IMR-90 (cell line): ENCODE data around the gene FOSL2. TPM values are rescaled to one million over a fixed set of nuclear protein-coding genes. Genes with fewer than 3 reads are reported as not detected.

ENCODE experiments used
- ATAC-seq: fragments of 200-7000 bp; cut with Tn5 transposase; 2 replicates; pipeline ENCODE4 v1.9.1; 2020; ENCODE audit warnings: low read depth, mild to moderate bottlenecking, moderate library complexity
- BruUV-seq: library from RNA; stranded (reverse); fragments of 400-500 nt; replicated peaks from 2 replicates; lab custom pipeline; 2021; lab: Mats Ljungman, UMichigan
- CTCF ChIA-PET: fragments of 300-600 bp; formaldehyde crosslinking; extraction: SDS; loops from one replicate; lab custom pipeline; 2021; ENCODE audit warnings: antibody characterized with exemption; lab: Yijun Ruan, JAX
- POLR2A ChIA-PET: fragments of 300-600 bp; sonication (Branson Sonifier 250); formaldehyde crosslinking; loops from one replicate; lab custom pipeline; 2022; ENCODE audit warnings: antibody characterized with exemption; ENCODE audit not compliant: unreplicated experiment; lab: Charles Lee
- DNase-seq: peaks from one replicate; pipeline ENCODE4 v3.0.0; 2013
- H2AFZ ChIP-seq: replicated peaks from 2 replicates; pipeline ENCODE3; 2013; ENCODE audit warnings: low read length, mild to moderate bottlenecking; ENCODE audit not compliant: poor library complexity
- H2AK5ac ChIP-seq: 2 replicates; pipeline ENCODE4 v1.6.1; 2013; ENCODE audit warnings: low read depth, low read length, inconsistent platforms
- H2AK9ac ChIP-seq: replicated peaks from 2 replicates; pipeline ENCODE3; 2013; ENCODE audit warnings: mild to moderate bottlenecking, low read depth, low read length, moderate library complexity; ENCODE audit not compliant: poor library complexity
- H2BK120ac ChIP-seq: 2 replicates; pipeline ENCODE4 v1.6.1; 2013; ENCODE audit warnings: low read depth, low read length, inconsistent platforms
- H2BK15ac ChIP-seq: 3 replicates; pipeline ENCODE4 v1.6.1; 2013; ENCODE audit warnings: low read depth, low read length, inconsistent platforms
- H2BK20ac ChIP-seq: 2 replicates; pipeline ENCODE4 v1.6.1; 2013; ENCODE audit warnings: low read depth, mild to moderate bottlenecking, inconsistent platforms, low read length, moderate library complexity
- H2BK5ac ChIP-seq: 2 replicates; pipeline ENCODE4 v1.6.1; 2013; ENCODE audit warnings: mild to moderate bottlenecking, low read depth, low read length, inconsistent platforms; ENCODE audit not compliant: poor library complexity, severe bottlenecking
- H3K14ac ChIP-seq: replicated peaks from 2 replicates; pipeline ENCODE4 v1.6.1; 2013; ENCODE audit warnings: low read depth, low read length, inconsistent platforms
- H3K18ac ChIP-seq: 2 replicates; pipeline ENCODE4 v1.6.1; 2013; ENCODE audit warnings: low read depth, low read length, control low read depth
- H3K23ac ChIP-seq: 2 replicates; pipeline ENCODE4 v1.6.1; 2013; ENCODE audit warnings: low read depth, low read length, inconsistent platforms
- H3K27ac ChIP-seq: 2 replicates; pipeline ENCODE4 v1.5.1; 2013; ENCODE audit warnings: mild to moderate bottlenecking, control low read depth, low read length; ENCODE audit not compliant: insufficient read depth
- H3K27me3 ChIP-seq: 2 replicates; pipeline ENCODE4 v1.6.1; 2013; ENCODE audit warnings: low read length; ENCODE audit not compliant: control insufficient read depth, insufficient read depth
- H3K36me3 ChIP-seq: 2 replicates; pipeline ENCODE4 v1.6.1; 2013; ENCODE audit warnings: low read length, mixed read lengths; ENCODE audit not compliant: control insufficient read depth, insufficient read depth
- H3K4ac ChIP-seq: 2 replicates; pipeline ENCODE4 v1.6.1; 2013; ENCODE audit warnings: low read depth, low read length, inconsistent platforms
- H3K4me1 ChIP-seq: 2 replicates; pipeline ENCODE4 v1.6.1; 2013; ENCODE audit warnings: low read length, mixed read lengths; ENCODE audit not compliant: control insufficient read depth, insufficient read depth
- H3K4me2 ChIP-seq: 2 replicates; pipeline ENCODE4 v1.6.1; 2013; ENCODE audit warnings: low read depth, mild to moderate bottlenecking, control low read depth, low read length, moderate library complexity
- H3K4me3 ChIP-seq: 2 replicates; pipeline ENCODE4 v1.5.1; 2013; ENCODE audit warnings: low read depth, mild to moderate bottlenecking, control low read depth, low read length, moderate library complexity; ENCODE audit not compliant: insufficient read depth
- H3K56ac ChIP-seq: 2 replicates; pipeline ENCODE4 v1.6.1; 2013; ENCODE audit warnings: low read length, inconsistent platforms; ENCODE audit not compliant: insufficient read depth; ENCODE audit errors: extremely low read depth
- H3K79me1 ChIP-seq, 2 experiments: 2 replicates each; pipeline ENCODE4 v1.6.1; 2013; ENCODE audit warnings: low read length in 2 of 2, inconsistent platforms in 1 of 2, low read depth in 1 of 2
- H3K9ac ChIP-seq: 2 replicates; pipeline ENCODE4 v1.6.1; 2013; ENCODE audit warnings: low read depth, low read length, control low read depth
- H3K9me1 ChIP-seq: 2 replicates; pipeline ENCODE4 v1.6.1; 2013; ENCODE audit warnings: low read length, inconsistent platforms; ENCODE audit not compliant: insufficient read depth
- H3K9me3 ChIP-seq: 2 replicates; pipeline ENCODE4 v1.6.1; 2013; ENCODE audit warnings: low read length; ENCODE audit not compliant: control insufficient read depth, insufficient read depth
- H4K20me1 ChIP-seq: 2 replicates; pipeline ENCODE4 v1.6.1; 2013; ENCODE audit warnings: low read length, inconsistent platforms; ENCODE audit not compliant: insufficient read depth
- H4K5ac ChIP-seq: 2 replicates; pipeline ENCODE4 v1.6.1; 2013; ENCODE audit warnings: mild to moderate bottlenecking, low read depth, low read length, control low read depth
- H4K8ac ChIP-seq, 2 experiments: 2 replicates each; pipeline ENCODE4 v1.6.1; 2013; ENCODE audit warnings: low read depth in 2 of 2, low read length in 2 of 2, control low read depth in 1 of 2, inconsistent platforms in 1 of 2
- H4K91ac ChIP-seq: 2 replicates; pipeline ENCODE4 v1.6.1; 2013; ENCODE audit warnings: low read depth, low read length, inconsistent platforms; ENCODE audit not compliant: insufficient read depth
- CEBPB ChIP-seq: IDR thresholded peaks from 2 replicates; pipeline ENCODE4 v1.6.1; 2012; ENCODE audit warnings: low read depth, low read length, improper control_type of control experiment
- MAFK ChIP-seq: IDR thresholded peaks from 2 replicates; pipeline ENCODE4 v1.6.1; 2012; ENCODE audit warnings: low read depth, low read length, improper control_type of control experiment
- RAD21 ChIP-seq: IDR thresholded peaks from 2 replicates; pipeline ENCODE4 v1.6.1; 2012; ENCODE audit warnings: low read length, improper control_type of control experiment
- RFX5 ChIP-seq: IDR thresholded peaks from 2 replicates; pipeline ENCODE4 v1.8.0; 2012; ENCODE audit warnings: low read depth, mild to moderate bottlenecking, low read length, moderate library complexity
- SMC3 ChIP-seq: fragments of 150-350 bp; IDR thresholded peaks from 2 replicates; pipeline ENCODE4 v1.6.1; 2016; ENCODE audit warnings: low read depth, mild to moderate bottlenecking, antibody characterized with exemption, low read length, moderate library complexity
- WGBS, 2 experiments: methylation state at CpG; one replicate each; pipeline versions ENCODE4 v1.1.5 to v1.1.7; 2013; ENCODE audit warnings: missing lambda C conversion rate in 2 of 2; ENCODE audit not compliant: insufficient read length in 1 of 2; ENCODE audit errors: extremely low coverage in 2 of 2; 5-methylcytosine and 5-hydroxymethylcytosine counted together
- dilution Hi-C: fragments of 300-500 bp; cut with HindIII; formaldehyde crosslinking; loops from one replicate; pipeline ENCODE4 v1.14.3; 2018; ENCODE audit warnings: low sequenced_read_pairs; ENCODE audit not compliant: unreplicated experiment
- in situ Hi-C: fragments of 300-500 bp; cut with MboI; formaldehyde crosslinking; loops from 3 replicates; pipeline ENCODE4 v1.14.3; 2019; ENCODE audit warnings: low sequenced_read_pairs, inconsistent platforms, mixed read lengths
- intact Hi-C: fragments of 100-400 bp; cut with micrococcal nuclease; formaldehyde crosslinking; loops from 2 replicates; pipeline ENCODE4 v1.10.0; 2022
- polyA plus RNA-seq, 3 experiments: library from polyadenylated mRNA; depleted of rRNA; stranded (reverse); fragments of >200 nt; gene quantifications; 2 replicates each; pipeline ENCODE4 v1.2.3, GENCODE V29; 2012; ENCODE audit warnings: low replicate concordance in 1 of 3
- total RNA-seq: library from RNA; depleted of rRNA; stranded (reverse); fragments of >200 nt; gene quantifications from 2 replicates; pipeline ENCODE4 v1.2.3, GENCODE V29; 2012

The FOSL2 gene
- total and polyA plus RNA-seq, 2 of the 4 experiments (the other 2 are of a cell fraction), result 31.4 to 46.3 TPM

DNA sequence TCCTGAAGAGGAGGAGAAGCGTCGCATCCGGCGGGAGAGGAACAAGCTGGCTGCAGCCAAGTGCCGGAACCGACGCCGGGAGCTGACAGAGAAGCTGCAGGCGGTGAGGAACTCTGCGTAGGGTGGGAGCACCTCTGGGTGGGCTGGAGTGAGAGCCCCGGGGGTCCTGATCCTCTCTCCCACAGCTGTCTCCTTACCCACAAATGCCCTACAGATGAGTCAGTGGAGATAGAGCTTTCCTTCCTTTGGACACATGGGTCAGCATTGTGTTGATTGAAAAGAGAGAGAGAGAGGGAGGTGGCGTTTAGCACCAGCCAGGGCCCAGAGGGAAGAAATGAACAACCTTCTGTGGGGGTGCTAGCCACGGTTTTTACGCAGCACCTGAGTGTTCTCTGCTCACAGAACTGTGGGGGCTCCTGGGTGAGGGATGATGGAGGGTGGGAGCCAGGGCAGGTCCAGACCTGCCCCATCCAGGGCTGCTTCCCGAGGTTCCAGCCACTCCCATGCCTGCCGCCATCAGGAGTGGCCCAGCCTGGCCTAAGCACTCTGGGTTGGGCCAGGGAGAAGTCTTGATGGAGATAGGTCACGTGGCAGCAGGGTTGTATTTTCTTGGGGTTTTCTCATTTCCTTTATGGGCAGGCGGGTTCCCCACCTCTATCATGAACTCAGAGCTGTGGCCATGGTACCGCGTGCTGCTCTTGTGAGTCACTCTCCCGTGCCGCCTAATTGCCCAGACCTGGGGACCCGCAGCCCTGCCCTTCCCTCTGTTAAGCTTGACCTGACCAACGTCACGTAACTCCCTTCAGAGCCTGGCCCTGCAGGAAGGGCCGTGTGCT, 16.3 kb downstream of the FOSL2 start (continued):
- TF ChIP-seq RAD21 (no peak), RFX5 (no peak), CEBPB (no peak)

DNA sequence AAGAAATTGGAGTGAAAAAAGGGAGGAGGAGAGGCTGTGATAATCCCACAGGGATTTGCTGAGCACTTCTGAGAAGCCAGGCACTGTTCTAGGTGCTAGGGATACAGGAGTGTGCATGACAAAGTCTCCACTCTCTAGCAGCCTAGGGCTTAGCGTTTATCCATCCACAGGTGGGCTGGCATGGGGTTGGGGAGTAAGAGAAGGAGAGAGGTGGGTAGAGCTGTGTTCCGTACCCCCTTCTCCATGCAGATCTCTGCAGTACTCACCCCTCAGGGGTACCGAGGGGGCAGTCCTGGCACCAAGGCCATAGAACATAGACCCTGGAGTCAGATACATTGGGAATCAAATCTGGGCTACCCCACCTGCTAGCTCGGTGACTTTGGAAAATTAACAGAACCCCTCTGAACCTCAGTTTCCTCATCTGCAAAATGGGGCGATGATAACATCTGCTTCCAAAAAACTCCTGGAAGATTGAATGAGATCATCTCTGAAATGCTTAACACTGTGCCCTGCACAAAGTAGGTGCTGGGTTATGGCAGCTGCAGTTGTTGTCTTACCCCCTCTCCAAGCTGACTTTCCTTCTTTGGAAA, 18.6 kb downstream of the FOSL2 start:
- WGBS, 2 experiments, result 100% methylated on average over 1 of the region's 5 CpGs; no CpG with 5 or more reads in 1 of the 2 experiments
- Histone ChIP-seq H3K27me3 (no peaks in the 10 kb centered on the region), H4K91ac (no peak overlapping the region), H3K14ac (no peak overlapping the region), H3K23ac (no peak overlapping the region), H4K8ac (no peak overlapping the region), H3K9me1 (peaks cover 33% of the 10 kb centered on the region), H2AK5ac (no peak overlapping the region), H2AK9ac (no peak overlapping the region), H3K4me3 (no peak overlapping the region), H3K9me3 (no peaks in the 10 kb centered on the region), H2AFZ (no peak overlapping the region), H4K20me1 (peaks cover 97% of the 10 kb centered on the region), H3K36me3 (peaks cover 96% of the 10 kb centered on the region), H3K4me2 (no peak overlapping the region), H3K27ac (no peak overlapping the region), H2BK15ac (no peak overlapping the region), H4K5ac (no peak overlapping the region), H2BK5ac (no peak overlapping the region), H3K56ac (no peak overlapping the region), H2BK20ac (no peak overlapping the region), H2BK120ac (no peak overlapping the region), H3K79me1 (peaks cover 54 to 97% of the 10 kb centered on the region in 2 experiments), H3K18ac (no peak overlapping the region), H3K4me1 (peaks cover 33% of the 10 kb centered on the region), H3K9ac (no peak overlapping the region), H3K4ac (no peak overlapping the region)
- CTCF ChIA-PET, result no interaction called here
- POLR2A ChIA-PET, result no interaction called here
- DNase-seq (no peak), ATAC-seq (no peak)
- intact Hi-C loops, result no loop called here
- dilution Hi-C loops, result no loop called here
- in situ Hi-C loops, result no loop called here
- no TSS peak for BruUV-seq
- TF ChIP-seq RFX5 (no peak), SMC3 (no peak), MAFK (no peak), CEBPB (no peak)
